Endothelial cell of umbilical vein (primary cell): ENCODE measurements around the gene USP7. TPM values are rescaled to one million over a fixed set of nuclear protein-coding genes. Genes with fewer than 3 reads are reported as not detected.

ENCODE experiments used
- BruUV-seq: library from RNA; stranded (reverse); fragments of 400-500 nt; replicated peaks from 2 replicates; lab custom pipeline; 2021; lab: Mats Ljungman, UMichigan
- CTCF ChIA-PET: fragments of 300-600, 350-600 bp; sonication (Branson Sonifier 250); formaldehyde crosslinking; loops from one replicate; lab custom pipeline; 2021; ENCODE audit warnings: antibody characterized with exemption, inconsistent platforms; lab: Charles Lee
- POLR2A ChIA-PET: fragments of 300-600, 350-600 bp; sonication (Branson Sonifier 250); formaldehyde crosslinking; loops from one replicate; lab custom pipeline; 2021; ENCODE audit warnings: antibody characterized with exemption, inconsistent platforms; lab: Charles Lee
- DNase-seq: peaks from one replicate; pipeline ENCODE4 v3.0.0-alpha.2; 2011; ENCODE audit warnings: low read depth, low spot score
- FAIRE-seq: peaks from 2 replicates; lab custom pipeline; 2011; peaks lifted over from hg19 to GRCh38; lab: Jason Lieb, UNC
- H2AFZ ChIP-seq: 2 replicates; pipeline ENCODE4 v1.6.0; 2012; ENCODE audit warnings: low read depth, low read length, control low read depth, inconsistent platforms
- H3K27ac ChIP-seq: 2 replicates; pipeline ENCODE4 v1.5.1; 2011; ENCODE audit warnings: low read depth, mild to moderate bottlenecking, control low read depth, low read length, moderate library complexity; ENCODE audit not compliant: insufficient read depth
- H3K27me3 ChIP-seq, 2 experiments: 2 replicates each; pipeline versions ENCODE4 v1.6.0 to v1.6.1; 2011; ENCODE audit warnings: low read length in 2 of 2, mixed read lengths in 1 of 2; ENCODE audit not compliant: control insufficient read depth in 2 of 2, insufficient read depth in 2 of 2
- H3K36me3 ChIP-seq, 2 experiments: 2 replicates in 1 of 2; 3 replicates in 1 of 2; pipeline ENCODE4 v1.5.1; 2011; ENCODE audit warnings: low read length in 2 of 2, mild to moderate bottlenecking in 1 of 2, moderate library complexity in 1 of 2; ENCODE audit not compliant: control insufficient read depth in 2 of 2, insufficient read depth in 2 of 2; ENCODE audit errors: extremely low read depth in 1 of 2
- H3K4me1 ChIP-seq: 3 replicates; pipeline ENCODE4 v1.5.1; 2011; ENCODE audit warnings: mild to moderate bottlenecking, low read length; ENCODE audit not compliant: control insufficient read depth, insufficient read depth; ENCODE audit errors: extremely low read depth
- H3K4me2 ChIP-seq: 2 replicates; pipeline ENCODE4 v1.6.1; 2011; ENCODE audit warnings: low read length, control low read depth, mixed read lengths; ENCODE audit not compliant: insufficient read depth
- H3K4me3 ChIP-seq, 3 experiments: fragments of 200-600 bp in 1 of 3; sonication (generic), shearing (Covaris generic) in 1 of 3; replicated peaks in 1 of 3; 2 replicates each; pipeline ENCODE4 v1.5.1; 2011 to 2016; ENCODE audit warnings: control low read depth in 3 of 3, low read length in 3 of 3, mild to moderate bottlenecking in 2 of 3, inconsistent platforms in 1 of 3, low read depth in 1 of 3, moderate library complexity in 1 of 3; ENCODE audit not compliant: insufficient read depth in 1 of 3
- H3K79me2 ChIP-seq: 2 replicates; pipeline ENCODE4 v1.6.0; 2012; ENCODE audit warnings: low read length, inconsistent platforms; ENCODE audit not compliant: control insufficient read depth, insufficient read depth
- H3K9ac ChIP-seq: replicated peaks from 2 replicates; pipeline ENCODE3; 2011; ENCODE audit warnings: low read length, control low read depth; ENCODE audit not compliant: insufficient read depth; ENCODE audit errors: extremely low read depth
- H3K9me1 ChIP-seq: replicated peaks from 3 replicates; pipeline ENCODE4 v1.6.0; 2011; ENCODE audit warnings: mild to moderate bottlenecking, low read length; ENCODE audit not compliant: control insufficient read depth, insufficient read depth; ENCODE audit errors: extremely low read depth
- H3K9me3 ChIP-seq: replicated peaks from 2 replicates; pipeline ENCODE4 v1.5.1; 2012; ENCODE audit warnings: low read length, inconsistent platforms; ENCODE audit not compliant: control insufficient read depth, insufficient read depth
- H4K20me1 ChIP-seq: replicated peaks from 2 replicates; pipeline ENCODE3; 2011; ENCODE audit warnings: mild to moderate bottlenecking, low read length; ENCODE audit not compliant: control insufficient read depth, insufficient read depth; ENCODE audit errors: extremely low read depth
- CTCF ChIP-seq, 2 donors: IDR thresholded peaks; 1 replicate in 1 of 2; 2 replicates in 1 of 2; pipeline ENCODE4 v1.5.1; 2011; ENCODE audit warnings: low read length in 2 of 2, mild to moderate bottlenecking in 2 of 2, moderate library complexity in 2 of 2, control low read depth in 1 of 2, inconsistent platforms in 1 of 2, low read depth in 1 of 2; ENCODE audit not compliant: insufficient read depth in 1 of 2; ENCODE audit errors: extremely low read depth in 1 of 2
- EZH2 ChIP-seq: IDR thresholded peaks from 2 replicates; pipeline ENCODE4 v1.6.1; 2012; ENCODE audit warnings: borderline replicate concordance, low read depth, mild to moderate bottlenecking, moderate library complexity, low read length, inconsistent platforms; ENCODE audit not compliant: severe bottlenecking
- FOS ChIP-seq: IDR thresholded peaks from 2 replicates; pipeline ENCODE4 v1.6.1; 2011; ENCODE audit warnings: mild to moderate bottlenecking, low read length, moderate library complexity, borderline replicate concordance; ENCODE audit not compliant: insufficient read depth
- GATA2 ChIP-seq: IDR thresholded peaks from 2 replicates; pipeline ENCODE4 v1.7.0; 2011; ENCODE audit warnings: low read depth, mild to moderate bottlenecking, moderate library complexity, mixed read lengths, low read length; ENCODE audit not compliant: insufficient read length, insufficient read depth
- JUN ChIP-seq: IDR thresholded peaks from 2 replicates; pipeline ENCODE4 v1.6.1; 2011; ENCODE audit warnings: borderline replicate concordance, low read depth; ENCODE audit not compliant: insufficient read length, insufficient read depth
- MAX ChIP-seq: IDR thresholded peaks from 2 replicates; pipeline ENCODE4 v1.6.1; 2011; ENCODE audit not compliant: insufficient read depth, insufficient read length
- MYC ChIP-seq: IDR thresholded peaks from one replicate; pipeline ENCODE4 v1.6.1; 2011; ENCODE audit warnings: mild to moderate bottlenecking, low read depth, low read length
- POLR2A ChIP-seq: IDR thresholded peaks from 2 replicates; pipeline ENCODE4 v1.6.1; 2012; ENCODE audit warnings: low read depth, mild to moderate bottlenecking, control low read depth, low read length
- POLR2AphosphoS5 ChIP-seq: IDR thresholded peaks from 2 replicates; pipeline ENCODE4 v1.6.1; 2012; ENCODE audit warnings: low read depth, mild to moderate bottlenecking, control low read depth, low read length, moderate library complexity; ENCODE audit not compliant: insufficient read depth
- dilution Hi-C: fragments of 300-500 bp; cut with MboI; formaldehyde crosslinking; loops from one replicate; pipeline ENCODE4 v1.15.0; 2019; ENCODE audit warnings: low sequenced_read_pairs; ENCODE audit not compliant: extremely low pct_ligation_motif_present
- intact Hi-C: fragments of 100-400 bp; cut with micrococcal nuclease; formaldehyde crosslinking; loops from one replicate; pipeline ENCODE4 v1.10.0; 2022
- polyA plus RNA-seq, 4 experiments: library from polyadenylated mRNA; depleted of rRNA in 3 of 4; stranded (reverse) in 3 of 4; unstranded in 1 of 4; fragments of >200 nt; gene quantifications; 2 replicates each; pipeline versions ENCODE4 v1.2.1 to v1.2.3, GENCODE V29; 2011 to 2012; ENCODE audit warnings: missing spikeins in 1 of 4
- total RNA-seq: library from RNA; stranded (reverse); gene quantifications from 2 replicates; pipeline ENCODE4 v1.2.3, GENCODE V29; 2021

The USP7 gene
- total and polyA plus RNA-seq, 2 donors (not counting 3 experiments of a cell fraction or from before 2014, with no cell fraction given) = 17.7 to 130 TPM

- no peak for DNase-seq
- POLR2A ChIA-PET = no interaction called here
Measured at GRCh38 chr16:8975039-8975438, 11.3 kb upstream of the USP7 start.

GRCh38 chr16:8972843-8973586 is 9.3 kb upstream of the USP7 start:
- FAIRE-seq = no peak
- no peak for TF ChIP-seq MAX
- no peak for TF ChIP-seq FOS
- no peak for TF ChIP-seq POLR2A
- TF ChIP-seq CTCF (IDR thresholded peaks at IDR 0.05; ENCODE audit: extremely low read depth in 1 of 2, insufficient read depth in 1 of 2, low read depth in 1 of 2, low read length in 2 of 2) = no peak
- TF ChIP-seq JUN = no peak
- no peak for TF ChIP-seq POLR2AphosphoS5
- no peak for TF ChIP-seq GATA2
- TF ChIP-seq MYC = no peak
- no peak for TF ChIP-seq EZH2

More at GRCh38 chr16:8975039-8975438, 11.3 kb upstream of the USP7 start:
- no peak for FAIRE-seq
- CTCF ChIA-PET = interaction anchor here (0.6 to 1.4 kb wide), 3 partner anchors 34 to 150 kb away, joined by 3 to 5 read pairs (median 3); no protein-coding TSS in a partner anchor
- Histone ChIP-seq H3K4me2 (no peak overlapping the region), H4K20me1 (no peaks in the 10 kb centered on the region), H3K79me2 (no peaks in the 10 kb centered on the region), H3K27ac (no peak overlapping the region), H3K27me3 (peaks cover 4% of the 10 kb centered on the region in 2 experiments), H2AFZ (no peak overlapping the region), H3K9me3 (no peaks in the 10 kb centered on the region), H3K9me1 (no peaks in the 10 kb centered on the region), H3K9ac (no peak overlapping the region), H3K4me1 (no peaks in the 10 kb centered on the region), H3K4me3 (no peak overlapping the region), H3K36me3 (no peaks in the 10 kb centered on the region)
- intact Hi-C loops = no loop called here
- TF ChIP-seq FOS = no peak
- no peak for TF ChIP-seq JUN
- BruUV-seq = no TSS peak
- dilution Hi-C loops = no loop called here

More at GRCh38 chr16:8972843-8973586, 9.3 kb upstream of the USP7 start:
- intact Hi-C loops = no loop called here
- no TSS peak for BruUV-seq
- H3K9me1 ChIP-seq = no peaks in the 10 kb centered on the region
- H2AFZ ChIP-seq = no peak overlapping the region
- H3K4me3 ChIP-seq = no peak overlapping the region
- no peaks in the 10 kb centered on the region for H3K9me3 ChIP-seq
- H3K27me3 ChIP-seq = peaks cover 4% of the 10 kb centered on the region in 2 experiments
- dilution Hi-C loops = no loop called here
- DNase-seq = no peak
- no peaks in the 10 kb centered on the region for H3K4me1 ChIP-seq
- H3K36me3 ChIP-seq = no peaks in the 10 kb centered on the region
- H3K79me2 ChIP-seq = no peaks in the 10 kb centered on the region
- ChIA-PET CTCF (no interaction called here), POLR2A (no interaction called here)
- no peak overlapping the region for H3K27ac ChIP-seq
- H4K20me1 ChIP-seq = no peaks in the 10 kb centered on the region
- no peak overlapping the region for H3K9ac ChIP-seq
- no peak overlapping the region for H3K4me2 ChIP-seq
